GM19239 (cell line): ENCODE results near the gene ACTL10.
"Not testable (repeated sequence)": the region's sequence is repeated elsewhere in the genome, so short reads cannot be mapped to it uniquely, and the experiment has no call there.

Experiments
- DNase-seq: peaks from one replicate; pipeline ENCODE4 v3.0.0; 2011; ENCODE audit warnings: low spot score; ENCODE audit not compliant: insufficient read length
- FAIRE-seq: peaks from 2 replicates; lab custom pipeline; 2011; peaks lifted over from hg19 to GRCh38; lab: Jason Lieb, UNC

Gene ACTL10

DNA sequence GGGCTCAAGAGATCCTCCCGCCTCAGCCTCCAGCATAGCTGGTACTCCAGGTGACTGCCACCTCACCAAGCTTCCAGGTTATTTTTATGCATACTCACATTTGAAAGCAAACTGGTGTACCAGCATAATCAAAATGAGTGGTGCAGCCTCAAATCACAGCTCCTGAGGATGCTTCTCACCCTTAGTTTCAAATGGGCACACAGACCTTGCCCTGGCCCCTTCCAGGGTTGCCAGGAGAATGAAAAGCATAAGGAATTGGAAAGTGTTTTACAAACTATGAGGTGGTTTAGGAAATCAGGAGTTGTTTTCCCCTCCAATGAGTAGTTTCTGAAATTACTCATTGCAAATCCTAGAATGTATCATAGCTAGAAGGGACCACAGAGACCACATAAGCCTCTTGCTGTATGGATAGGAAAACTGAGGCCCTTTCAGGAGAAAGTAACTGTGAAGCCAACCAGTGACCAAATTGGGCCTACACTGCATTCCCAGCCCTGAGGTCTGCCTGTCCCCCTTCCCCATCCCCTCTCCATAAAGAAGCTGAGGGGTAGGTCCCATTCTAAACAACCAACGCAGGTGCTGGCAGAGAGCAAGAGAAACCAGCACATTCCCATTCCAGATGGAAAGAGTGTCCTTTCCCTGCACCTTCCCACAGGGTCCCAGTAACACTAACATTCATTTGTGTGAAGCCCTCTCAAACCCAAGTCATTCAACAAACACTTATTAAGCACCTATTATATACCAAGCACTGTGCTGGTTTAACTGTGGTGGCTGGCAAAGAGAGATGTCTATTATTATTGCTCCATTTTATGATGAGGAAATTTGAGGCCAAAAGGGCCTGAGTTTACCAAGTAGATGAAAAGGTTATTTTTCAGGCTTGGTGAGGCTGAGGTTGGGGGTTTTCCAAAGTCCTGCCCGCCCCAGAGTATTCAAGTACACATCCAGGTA lies 21.5 kb downstream of the ACTL10 start:
- no peak for FAIRE-seq
- DNase-seq, result no peak

DNA sequence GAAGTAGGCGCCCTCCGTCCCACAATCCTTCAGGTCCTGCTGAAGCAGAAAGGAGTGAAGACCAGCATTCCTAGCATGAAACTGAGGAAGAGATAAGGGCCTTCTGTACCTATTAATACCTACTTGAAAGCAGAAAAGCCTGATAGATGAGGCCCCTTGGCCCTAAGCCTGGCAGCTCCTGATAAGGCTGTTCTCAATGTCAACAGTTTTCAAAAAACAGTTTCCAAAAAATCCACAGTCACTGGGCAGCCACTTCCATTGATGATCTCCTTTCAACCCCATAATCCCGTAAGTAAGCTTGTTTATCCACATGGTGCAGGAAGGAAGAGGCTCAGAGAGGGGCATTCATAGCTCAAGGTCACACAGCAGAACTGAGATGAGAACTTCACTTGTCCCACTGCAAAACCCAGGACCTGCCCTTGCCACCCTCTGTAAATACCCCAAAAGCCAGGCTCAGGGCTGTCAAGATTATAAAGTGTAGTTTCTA lies 22.2 kb downstream of the ACTL10 start:
- FAIRE-seq, result no peak
- DNase-seq, result no peak

DNA sequence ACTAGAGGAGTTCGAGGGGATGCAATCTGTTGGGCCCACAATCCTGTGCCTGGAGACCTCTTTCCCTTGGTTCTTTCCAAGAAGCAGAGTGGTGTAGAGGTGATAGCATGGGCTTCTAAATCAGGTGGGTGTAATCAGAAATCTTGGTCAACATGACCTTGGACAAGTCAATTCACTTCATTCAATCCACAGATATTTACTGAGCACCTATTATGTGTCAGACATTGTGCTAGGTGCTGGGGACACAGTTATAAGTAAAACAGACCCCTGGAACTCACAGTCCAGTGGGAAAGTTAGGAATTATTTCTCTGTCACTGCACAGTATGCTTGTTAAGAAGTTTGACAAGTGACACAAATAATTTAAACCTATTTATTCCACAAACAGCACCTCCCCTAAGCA lies 22.8 kb downstream of the ACTL10 start:
- FAIRE-seq, result no peak
- DNase-seq, result no peak

DNA sequence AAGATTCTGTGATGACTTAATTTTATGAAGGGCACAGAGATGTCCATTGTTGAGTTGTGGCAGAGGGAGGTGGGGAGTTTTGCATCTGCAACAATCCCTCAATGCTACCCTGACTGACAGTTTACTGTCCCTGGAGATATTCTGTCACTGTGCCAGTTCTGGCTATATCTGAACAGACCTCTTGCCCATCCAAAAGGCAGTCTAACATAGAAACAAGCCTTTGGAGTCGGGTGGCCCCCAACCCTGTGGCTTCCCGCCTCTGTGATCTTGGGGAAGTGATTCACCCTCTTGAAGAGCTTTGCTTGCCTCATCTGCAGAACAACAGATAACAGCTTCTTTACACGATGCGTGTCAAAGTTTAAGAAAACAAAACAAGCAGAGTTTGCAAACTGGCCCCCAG lies 23.2 kb downstream of the ACTL10 start:
- DNase-seq (no peak), FAIRE-seq (no peak)

DNA sequence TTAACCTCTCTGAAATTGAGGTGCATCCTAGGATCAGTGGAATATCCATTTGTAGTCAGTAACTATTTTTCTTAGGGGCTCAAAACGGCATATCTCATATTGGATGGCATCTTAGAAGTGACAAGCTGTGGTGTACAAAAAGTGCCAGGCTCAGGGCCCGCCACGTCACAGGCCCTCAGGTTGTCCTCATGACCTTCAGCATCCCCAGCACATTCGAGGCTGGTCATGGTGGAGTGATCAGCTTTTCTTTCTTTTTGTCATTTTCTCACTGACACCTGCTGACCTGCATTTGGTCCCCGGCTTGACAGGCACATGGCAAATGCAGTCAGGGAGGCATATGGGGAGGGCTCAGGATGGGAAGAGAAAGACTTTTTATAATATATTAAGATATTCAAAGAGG lies 26.5 kb downstream of the ACTL10 start:
- FAIRE-seq (no peak), DNase-seq (no peak)

DNA sequence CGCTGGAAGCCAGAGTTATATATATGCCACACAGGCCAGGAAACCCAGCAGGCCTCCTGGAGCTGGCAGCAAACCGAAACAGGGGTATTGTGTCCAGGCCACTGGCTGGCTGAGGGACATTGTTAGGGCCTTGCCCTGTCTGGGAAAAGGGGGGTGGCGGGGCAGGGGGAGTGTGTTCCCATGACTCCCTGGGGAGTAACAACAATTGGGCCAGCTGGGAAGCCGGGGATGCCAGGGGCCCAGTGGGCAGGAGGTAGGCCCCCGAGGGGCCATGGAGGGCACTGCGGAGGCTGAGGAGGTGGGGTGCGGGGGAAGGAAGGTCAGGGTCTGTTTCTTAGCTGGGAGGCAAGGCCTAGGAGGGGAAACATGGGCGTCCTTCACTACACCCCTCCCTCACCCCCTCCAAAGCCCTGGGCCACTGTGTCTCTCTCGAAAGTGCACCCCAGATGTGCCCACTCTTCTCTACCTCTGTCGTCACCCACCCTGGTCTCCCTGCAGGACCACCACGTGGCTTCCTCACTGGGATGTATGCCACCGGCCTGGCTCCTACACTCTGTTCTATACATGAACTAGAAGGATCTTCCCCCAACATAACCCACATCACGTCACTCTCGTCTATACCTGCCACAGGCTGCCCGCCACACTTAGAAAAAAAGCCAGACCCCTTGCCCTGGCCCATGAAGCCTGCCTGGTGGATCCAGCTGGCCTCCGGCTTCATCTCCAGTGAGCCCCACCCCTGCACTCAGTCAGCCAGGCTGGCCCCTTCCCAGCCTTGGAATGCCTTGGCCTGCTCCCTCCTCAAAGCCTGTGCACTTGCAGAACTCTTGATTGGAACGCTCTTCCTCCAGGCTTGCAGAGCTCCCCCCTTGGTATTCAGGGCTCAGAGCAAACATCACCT lies 27.2 kb downstream of the ACTL10 start:
- DNase-seq, result no peak
- FAIRE-seq, result no peak

DNA sequence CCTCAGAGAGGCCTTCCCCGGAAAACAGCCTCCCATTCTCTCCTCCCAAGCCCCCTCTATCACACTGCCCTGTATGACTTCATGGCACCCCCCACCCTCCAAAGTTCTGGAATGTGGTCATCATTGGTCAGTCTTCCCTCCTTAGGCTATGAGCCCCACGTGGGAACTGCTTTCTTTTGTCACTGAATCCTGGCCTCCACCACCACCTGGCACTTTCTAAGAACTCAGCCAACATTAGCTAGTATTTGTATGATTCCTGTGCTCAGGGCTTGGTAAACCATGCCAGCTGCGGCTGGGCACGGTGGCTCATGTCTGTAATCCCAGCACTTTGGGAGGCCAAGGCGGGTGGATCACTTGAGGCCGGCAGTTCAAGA lies 27.9 kb downstream of the ACTL10 start:
- no peak for DNase-seq

DNA sequence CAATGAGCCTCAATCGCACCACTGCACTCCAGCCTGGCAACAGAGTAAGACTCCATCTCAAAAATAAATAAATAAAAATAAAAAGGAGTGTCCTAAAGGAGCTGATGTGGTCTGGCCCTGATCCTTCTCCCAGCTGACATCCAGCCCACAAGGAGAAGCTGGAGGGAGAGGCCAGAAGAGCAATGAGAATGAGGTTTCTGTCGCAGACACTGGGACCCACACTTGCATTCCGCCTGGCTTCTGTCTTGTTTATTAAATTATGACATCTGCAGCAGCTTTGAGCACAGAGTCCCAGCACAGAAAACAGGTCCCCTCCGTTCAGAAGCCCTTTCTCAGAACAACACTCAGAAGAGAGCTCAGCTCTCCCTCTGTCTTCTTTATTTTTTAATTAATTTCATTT lies 29.7 kb downstream of the ACTL10 start:
- no peak for FAIRE-seq
- no peak for DNase-seq

More for the DNA sequence above, 27.9 kb downstream of the ACTL10 start:
- no peak for FAIRE-seq

DNA sequence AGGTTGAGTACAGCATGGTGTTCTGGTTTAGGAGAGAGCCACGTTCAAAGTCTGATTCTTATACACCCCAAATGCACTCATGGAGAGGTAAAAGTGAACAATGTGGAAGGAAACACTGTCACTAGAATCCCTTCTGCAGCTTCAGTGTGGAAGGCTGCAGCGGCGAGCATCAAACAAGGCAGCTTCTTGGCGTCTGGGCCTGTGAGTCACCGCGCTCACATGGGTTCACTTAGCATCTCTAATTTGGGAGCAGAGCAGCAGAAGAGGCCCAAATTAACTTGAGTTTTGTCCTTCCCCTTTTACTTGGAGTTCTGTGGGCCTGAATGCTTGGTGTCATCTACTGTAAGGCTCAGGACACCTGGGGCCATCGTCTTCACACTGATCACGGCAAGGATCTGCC lies 30.4 kb downstream of the ACTL10 start:
- no peak for FAIRE-seq
- no peak for DNase-seq

DNA sequence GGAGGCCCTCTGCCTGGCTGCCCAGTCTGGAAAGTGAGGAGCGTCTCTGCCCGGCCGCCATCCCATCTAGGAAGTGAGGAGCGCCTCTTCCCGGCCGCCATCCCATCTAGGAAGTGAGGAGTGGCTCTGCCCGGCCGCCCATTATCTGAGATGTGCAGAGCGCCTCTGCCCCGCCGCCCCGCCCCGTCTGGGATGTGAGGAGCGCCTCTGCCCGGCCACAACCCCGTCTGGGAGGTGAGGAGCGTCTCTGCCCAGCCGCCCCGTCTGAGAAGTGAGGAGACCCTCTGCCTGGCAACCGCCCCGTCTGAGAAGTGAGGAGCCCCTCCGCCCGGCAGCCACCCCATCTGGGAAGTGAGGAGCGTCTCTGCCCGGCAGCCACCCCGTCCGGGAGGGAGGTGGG lies 32.2 kb downstream of the ACTL10 start:
- DNase-seq, result not testable (repeated sequence)

DNA sequence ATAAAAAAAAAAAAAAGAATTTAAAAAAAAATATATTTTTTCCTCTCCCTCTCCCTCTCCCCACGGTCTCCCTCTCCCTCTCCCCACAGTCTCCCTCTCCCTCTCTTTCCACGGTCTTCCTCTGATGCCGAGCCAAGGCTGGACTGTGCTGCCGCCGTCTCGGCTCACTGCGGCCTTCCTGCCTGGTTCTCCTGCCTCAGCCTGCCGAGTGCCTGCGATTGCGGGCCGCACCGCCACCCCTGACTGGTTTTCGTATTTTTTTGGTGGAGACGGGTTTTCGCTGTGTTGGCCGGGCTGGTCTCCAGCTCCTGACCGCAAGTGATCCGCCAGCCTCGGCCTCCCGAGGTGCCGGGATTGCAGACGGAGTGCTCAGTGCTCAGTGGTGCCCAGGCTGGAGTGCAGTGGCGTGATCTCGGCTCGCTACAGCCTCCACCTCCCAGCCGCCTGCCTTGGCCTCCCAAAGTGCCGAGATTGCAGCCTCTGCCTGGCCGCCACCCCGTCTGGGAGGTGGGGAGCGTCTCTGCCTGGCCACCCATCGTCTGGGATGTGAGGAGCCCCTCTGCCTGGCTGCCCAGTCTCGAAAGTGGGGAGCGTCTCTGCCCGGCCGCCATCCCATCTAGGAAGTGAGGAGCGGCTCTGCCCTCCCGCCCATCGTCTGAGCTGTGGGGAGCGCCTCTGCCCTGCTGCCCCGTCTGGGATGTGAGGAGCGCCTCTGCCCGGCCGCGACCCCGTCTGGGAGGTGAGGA lies 34.1 kb downstream of the ACTL10 start:
- not testable (repeated sequence) for DNase-seq, FAIRE-seq

More for the DNA sequence above, 32.2 kb downstream of the ACTL10 start:
- not testable (repeated sequence) for FAIRE-seq

DNA sequence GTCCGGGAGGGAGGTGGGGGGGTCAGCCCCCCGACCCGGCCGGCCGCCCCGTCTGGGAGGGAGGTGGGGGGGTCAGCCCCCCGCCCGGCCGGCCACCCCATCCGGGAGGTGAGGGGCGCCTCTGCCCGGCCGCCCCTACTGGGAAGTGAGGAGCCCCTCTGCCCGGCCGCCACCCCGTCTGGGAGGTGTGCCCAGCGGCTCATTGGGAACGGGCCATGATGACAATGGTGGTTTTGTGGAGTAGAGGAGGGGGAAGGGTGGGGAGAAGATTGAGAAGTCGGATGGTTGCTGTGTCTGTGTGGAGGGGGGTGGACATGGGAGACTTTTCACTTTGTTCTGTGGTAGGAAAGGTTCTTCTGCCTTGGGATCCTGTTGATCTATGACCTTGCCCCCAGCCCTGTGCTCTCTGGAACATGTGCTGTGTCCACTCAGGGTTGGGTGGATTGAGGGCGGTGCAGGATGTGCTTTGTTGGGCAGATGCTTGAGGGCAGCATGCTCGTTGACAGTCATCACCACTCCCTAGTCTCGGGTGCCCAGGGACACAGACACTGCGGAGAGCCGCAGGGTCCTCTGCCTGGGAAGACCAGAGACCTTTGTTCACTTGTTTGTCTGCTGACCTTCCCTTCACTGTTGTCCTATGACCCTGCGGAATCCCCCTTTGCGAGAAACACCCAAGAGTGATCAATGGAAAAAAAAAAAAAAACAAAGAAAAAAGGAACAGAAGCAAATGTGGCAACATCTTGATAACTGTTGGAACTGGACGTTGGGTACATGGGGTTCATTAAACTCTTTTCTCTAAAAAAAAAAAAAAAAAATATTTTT lies 35.1 kb downstream of the ACTL10 start:
- no peak for FAIRE-seq
- no peak for DNase-seq

DNA sequence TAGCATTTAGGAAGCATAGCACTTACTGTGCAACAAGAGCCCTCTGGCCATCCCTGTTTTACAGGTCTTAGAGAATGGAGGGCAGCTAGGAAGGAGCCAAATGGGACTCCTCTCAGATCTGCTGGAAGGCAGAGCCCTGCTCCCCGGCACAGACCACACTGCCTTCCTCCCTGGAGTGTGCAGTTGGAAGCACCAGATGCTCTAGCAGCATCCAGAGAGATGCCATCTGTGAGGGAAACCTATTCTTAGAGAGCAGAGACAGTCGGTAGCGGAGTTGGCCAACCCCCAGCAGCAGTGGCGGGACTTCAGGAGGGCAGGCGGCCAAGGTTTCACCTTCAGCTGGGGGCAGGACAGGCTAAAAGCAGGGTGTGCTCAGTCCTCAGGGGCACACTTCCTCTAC lies 36.1 kb downstream of the ACTL10 start:
- FAIRE-seq, result no peak
- no peak for DNase-seq

DNA sequence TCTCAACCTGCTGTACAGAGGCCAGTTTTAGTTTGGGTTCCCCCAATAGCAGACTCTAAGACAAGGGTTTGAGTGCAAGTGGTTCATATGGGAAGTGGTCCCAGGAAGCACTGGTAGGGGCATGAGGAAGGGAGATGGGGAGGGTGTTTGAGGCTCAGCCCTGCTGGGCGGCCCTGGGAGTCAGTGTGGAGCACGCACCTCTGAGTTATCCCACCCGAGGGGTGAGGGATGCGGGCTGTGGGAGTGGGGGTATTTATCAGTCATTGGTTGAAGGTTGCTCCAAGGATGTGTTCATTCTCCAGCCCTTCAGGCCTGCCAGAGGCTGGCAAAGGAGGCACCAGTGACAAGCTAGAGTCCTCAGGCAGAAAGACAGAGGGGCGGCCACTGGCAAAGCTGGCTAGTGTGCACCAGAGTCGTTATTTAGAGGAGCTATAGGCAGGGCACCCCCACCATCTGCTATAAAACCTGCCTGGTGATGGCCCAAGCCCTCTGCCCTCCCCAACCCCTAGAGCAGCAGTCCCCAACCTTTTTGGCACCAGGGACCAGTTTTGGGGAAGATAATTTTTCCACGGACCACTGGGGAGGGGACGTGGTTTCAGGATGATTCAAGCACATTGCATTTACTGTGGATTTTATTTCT lies 36.9 kb downstream of the ACTL10 start:
- FAIRE-seq (no peak), DNase-seq (no peak)

DNA sequence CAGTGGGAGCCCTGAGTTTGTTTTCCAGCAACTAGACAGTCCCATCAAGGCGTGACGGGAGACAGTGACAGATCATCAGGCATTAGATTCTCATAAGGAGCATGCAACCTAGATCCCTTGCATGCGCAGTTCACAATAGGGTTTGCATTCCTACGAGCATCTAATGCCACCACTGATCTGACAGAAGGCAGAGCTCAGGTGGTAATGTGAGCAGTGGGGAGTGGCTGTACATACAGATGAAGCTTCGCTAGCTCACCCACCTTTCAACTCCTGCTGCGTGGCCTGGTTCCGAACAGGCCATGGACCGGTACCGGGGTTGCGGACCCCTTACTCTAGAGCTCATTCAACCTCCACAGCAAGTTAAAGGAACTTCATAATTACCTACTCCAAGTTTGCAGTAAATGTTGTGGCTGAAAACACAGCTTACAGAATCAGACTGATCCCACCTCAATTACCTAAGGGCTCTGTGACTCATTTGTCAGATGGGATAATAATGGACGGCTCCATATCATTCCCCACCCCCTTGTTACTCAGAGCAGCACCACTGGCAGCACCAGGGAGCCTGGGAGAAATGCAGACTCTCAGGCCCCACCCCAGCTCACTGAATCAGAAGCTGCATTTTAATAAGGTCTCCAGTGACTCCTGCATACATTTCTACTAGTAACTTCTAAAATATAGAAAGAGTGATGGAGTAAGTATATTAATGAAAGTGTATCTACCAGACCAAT lies 37.6 kb downstream of the ACTL10 start:
- DNase-seq, result no peak
- FAIRE-seq, result no peak

DNA sequence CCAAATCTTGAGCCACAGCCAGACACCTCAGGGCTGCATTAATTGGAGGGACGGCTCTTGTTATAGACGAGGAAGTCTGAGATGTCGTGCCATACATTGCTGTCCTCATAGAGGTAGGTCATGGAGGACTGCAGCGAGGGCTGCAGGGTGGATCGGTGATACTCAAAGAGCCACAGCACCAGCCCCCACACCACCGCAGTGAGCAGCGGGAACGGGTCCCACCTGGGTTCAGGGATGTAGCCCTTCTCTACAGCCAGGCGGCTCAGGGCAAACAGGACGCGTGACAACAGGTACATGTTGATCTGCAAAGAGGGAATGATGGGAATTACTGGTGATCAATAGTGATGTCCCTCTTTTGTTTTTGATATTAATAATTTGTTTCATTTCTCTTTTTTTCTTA lies 40.9 kb downstream of the ACTL10 start:
- no peak for FAIRE-seq
- no peak for DNase-seq

DNA sequence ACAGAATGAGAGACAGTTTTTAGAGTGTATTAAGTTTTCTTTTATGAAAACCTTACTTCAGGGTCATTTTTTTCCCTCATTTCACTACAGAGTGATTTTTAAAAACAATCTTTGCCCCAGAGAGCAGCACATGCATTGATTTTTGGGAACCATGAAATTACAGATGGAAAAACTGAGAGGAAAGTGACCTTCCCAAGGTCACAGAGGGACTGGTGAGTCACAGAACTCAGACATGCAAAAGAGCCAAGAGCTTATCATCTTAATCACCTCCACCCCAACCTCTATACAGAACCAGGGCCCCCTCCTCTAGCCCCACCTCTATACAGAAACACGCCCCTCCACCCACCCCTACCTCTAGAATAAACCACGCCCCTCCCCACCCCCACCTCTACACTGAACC lies 42.7 kb downstream of the ACTL10 start:
- DNase-seq (no peak), FAIRE-seq (no peak)

DNA sequence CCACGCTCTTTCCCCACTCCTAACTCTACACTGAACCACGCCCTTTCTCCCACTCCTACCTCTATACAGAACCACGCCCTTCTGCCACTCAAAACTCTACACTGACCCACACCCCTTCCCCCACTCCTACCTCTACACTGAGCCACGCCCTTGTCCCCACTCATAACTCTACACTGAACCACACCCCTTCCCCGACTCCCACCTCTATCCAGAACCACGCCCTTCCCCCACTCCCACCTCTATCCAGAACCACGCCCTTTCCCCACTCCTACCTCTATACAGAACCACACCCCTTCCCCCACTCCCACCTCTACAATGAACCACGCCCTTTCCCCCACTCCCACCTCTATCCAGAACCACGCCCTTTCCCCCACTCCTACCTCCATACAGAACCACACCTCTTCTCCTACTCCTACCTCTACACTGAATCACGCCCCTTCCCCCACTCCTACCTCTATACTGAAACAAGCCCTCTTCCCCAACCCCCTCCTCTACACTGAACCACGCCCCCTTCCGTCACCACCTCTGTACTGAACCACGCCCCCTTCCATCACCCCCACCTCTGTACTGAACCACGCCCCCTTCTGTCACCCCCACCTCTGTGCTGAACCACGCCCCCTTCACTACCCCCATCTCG lies 43.3 kb downstream of the ACTL10 start:
- DNase-seq (no peak), FAIRE-seq (no peak)
